Astrocyte (in vitro differentiated cells and primary cell): ENCODE data around the gene SVEP1. TPM values are rescaled to one million over a fixed set of nuclear protein-coding genes. Genes with fewer than 3 reads are reported as not detected.
"Not testable (repeated sequence)": the region's sequence is repeated elsewhere in the genome, so short reads cannot be mapped to it uniquely, and the experiment has no call there.

Experiments
- DNase-seq: peaks from one replicate; pipeline ENCODE4 v3.0.0-alpha.2; 2010; ENCODE audit warnings: low read depth
- FAIRE-seq: peaks from 2 replicates; lab custom pipeline; 2011; peaks lifted over from hg19 to GRCh38; lab: Jason Lieb, UNC
- H2AFZ ChIP-seq: 2 replicates; pipeline ENCODE4 v1.6.0; 2012; ENCODE audit warnings: low read depth, low read length, inconsistent platforms
- H3K27ac ChIP-seq: 2 replicates; pipeline ENCODE4 v1.5.1; 2011; ENCODE audit warnings: low read depth, low read length, inconsistent platforms
- H3K27me3 ChIP-seq: 2 replicates; pipeline ENCODE4 v1.6.0; 2011; ENCODE audit warnings: low read length, inconsistent platforms; ENCODE audit not compliant: insufficient read depth
- H3K36me3 ChIP-seq: 2 replicates; pipeline ENCODE4 v1.5.1; 2011; ENCODE audit warnings: low read length, inconsistent platforms; ENCODE audit not compliant: insufficient read depth
- H3K4me1 ChIP-seq: 2 replicates; pipeline ENCODE4 v1.5.1; 2011; ENCODE audit warnings: low read length, inconsistent platforms; ENCODE audit not compliant: insufficient read depth
- H3K4me2 ChIP-seq: 2 replicates; pipeline ENCODE4 v1.6.0; 2012; ENCODE audit warnings: low read length, inconsistent platforms
- H3K4me3 ChIP-seq: 2 replicates; pipeline ENCODE4 v1.5.1; 2011; ENCODE audit warnings: low read depth, mild to moderate bottlenecking, low read length, inconsistent platforms; ENCODE audit not compliant: insufficient read depth
- H3K79me2 ChIP-seq: 2 replicates; pipeline ENCODE4 v1.6.0; 2012; ENCODE audit warnings: mild to moderate bottlenecking, low read length, inconsistent platforms; ENCODE audit not compliant: insufficient read depth
- H3K9ac ChIP-seq: 2 replicates; pipeline ENCODE4 v1.6.0; 2012; ENCODE audit warnings: mild to moderate bottlenecking, low read length, inconsistent platforms
- H3K9me3 ChIP-seq: 2 replicates; pipeline ENCODE4 v1.5.1; 2012; ENCODE audit warnings: low read depth, mild to moderate bottlenecking, low read length, inconsistent platforms; ENCODE audit not compliant: insufficient read depth
- H4K20me1 ChIP-seq: 2 replicates; pipeline ENCODE4 v1.6.0; 2012; ENCODE audit warnings: low read length, inconsistent platforms; ENCODE audit not compliant: insufficient read depth
- H3K27ac Mint-ChIP-seq: one replicate; pipeline ENCODE4 v1.8.0; 2021; ENCODE audit warnings: mild to moderate bottlenecking, mixed read lengths; ENCODE audit not compliant: unreplicated experiment
- H3K27me3 Mint-ChIP-seq: one replicate; pipeline ENCODE4 v1.8.0; 2021; ENCODE audit warnings: low read depth, mixed read lengths; ENCODE audit not compliant: unreplicated experiment
- H3K36me3 Mint-ChIP-seq: one replicate; pipeline ENCODE4 v1.8.0; 2021; ENCODE audit warnings: low read depth, mixed read lengths; ENCODE audit not compliant: unreplicated experiment
- H3K4me1 Mint-ChIP-seq: one replicate; pipeline ENCODE4 v1.8.0; 2021; ENCODE audit warnings: low read depth, mixed read lengths; ENCODE audit not compliant: unreplicated experiment
- H3K4me3 Mint-ChIP-seq: one replicate; pipeline ENCODE4 v1.8.0; 2021; ENCODE audit warnings: mild to moderate bottlenecking, moderate library complexity, mixed read lengths; ENCODE audit not compliant: unreplicated experiment
- H3K9me3 Mint-ChIP-seq: one replicate; pipeline ENCODE4 v1.8.0; 2021; ENCODE audit warnings: mild to moderate bottlenecking, mixed read lengths; ENCODE audit not compliant: unreplicated experiment
- EZH2 ChIP-seq: IDR thresholded peaks from 2 replicates; pipeline ENCODE4 v1.6.1; 2012; ENCODE audit warnings: mild to moderate bottlenecking, low read length, inconsistent platforms; ENCODE audit not compliant: insufficient read depth
- total RNA-seq: library from RNA; stranded (reverse); gene quantifications from 2 replicates; pipeline ENCODE4 v1.2.1, GENCODE V29; 2021
- TF ChIP-seq, protein P1 (sequence below): IDR thresholded peaks from 2 replicates; pipeline ENCODE4 v1.5.1; 2011; ENCODE audit warnings: low read depth, mild to moderate bottlenecking, inconsistent platforms, low read length, moderate library complexity; ENCODE audit not compliant: insufficient read depth

Gene SVEP1
- total RNA-seq, 1 donor from 2014 or later, result 1.1 TPM

- no peaks in the 10 kb centered on the region for H4K20me1 ChIP-seq
- no peak overlapping the region for H3K4me3 ChIP-seq
- no peaks in the 10 kb centered on the region for H3K27me3 ChIP-seq
- H2AFZ ChIP-seq, result no peak overlapping the region
- H3K36me3 Mint-ChIP-seq, result no peaks in the 10 kb centered on the region
- FAIRE-seq, result no peak
- no peaks in the 10 kb centered on the region for H3K9me3 ChIP-seq
- no peak overlapping the region for H3K27ac ChIP-seq
- no peaks in the 10 kb centered on the region for H3K79me2 ChIP-seq
- no peaks in the 10 kb centered on the region for H3K36me3 ChIP-seq
- H3K9me3 Mint-ChIP-seq, result no peaks in the 10 kb centered on the region
- no peak overlapping the region for H3K4me2 ChIP-seq
- H3K27ac Mint-ChIP-seq, result no peak overlapping the region
- no peaks in the 10 kb centered on the region for H3K27me3 Mint-ChIP-seq
- no peaks in the 10 kb centered on the region for H3K4me1 ChIP-seq
- peak; percentile 6 for DNase-seq
- H3K9ac ChIP-seq, result no peak overlapping the region
- H3K4me3 Mint-ChIP-seq, result no peak overlapping the region
- no peak for TF ChIP-seq EZH2
- TF ChIP-seq, protein P1, sequence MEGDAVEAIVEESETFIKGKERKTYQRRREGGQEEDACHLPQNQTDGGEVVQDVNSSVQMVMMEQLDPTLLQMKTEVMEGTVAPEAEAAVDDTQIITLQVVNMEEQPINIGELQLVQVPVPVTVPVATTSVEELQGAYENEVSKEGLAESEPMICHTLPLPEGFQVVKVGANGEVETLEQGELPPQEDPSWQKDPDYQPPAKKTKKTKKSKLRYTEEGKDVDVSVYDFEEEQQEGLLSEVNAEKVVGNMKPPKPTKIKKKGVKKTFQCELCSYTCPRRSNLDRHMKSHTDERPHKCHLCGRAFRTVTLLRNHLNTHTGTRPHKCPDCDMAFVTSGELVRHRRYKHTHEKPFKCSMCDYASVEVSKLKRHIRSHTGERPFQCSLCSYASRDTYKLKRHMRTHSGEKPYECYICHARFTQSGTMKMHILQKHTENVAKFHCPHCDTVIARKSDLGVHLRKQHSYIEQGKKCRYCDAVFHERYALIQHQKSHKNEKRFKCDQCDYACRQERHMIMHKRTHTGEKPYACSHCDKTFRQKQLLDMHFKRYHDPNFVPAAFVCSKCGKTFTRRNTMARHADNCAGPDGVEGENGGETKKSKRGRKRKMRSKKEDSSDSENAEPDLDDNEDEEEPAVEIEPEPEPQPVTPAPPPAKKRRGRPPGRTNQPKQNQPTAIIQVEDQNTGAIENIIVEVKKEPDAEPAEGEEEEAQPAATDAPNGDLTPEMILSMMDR, result no peak
- no peaks in the 10 kb centered on the region for H3K4me1 Mint-ChIP-seq
These were observed 208.0 kb downstream of the SVEP1 start for GRCh38 chr9:110371411-110372007.

- H2AFZ ChIP-seq, result no peak overlapping the region
- TF ChIP-seq, protein P1, result no peak
- TF ChIP-seq EZH2, result no peak
- H3K79me2 ChIP-seq, result no peaks in the 10 kb centered on the region
- FAIRE-seq, result peak; percentile 85
- no peaks in the 10 kb centered on the region for H4K20me1 ChIP-seq
- no peaks in the 10 kb centered on the region for H3K9me3 ChIP-seq
- peak overlapping the region; percentile 12 for H3K4me2 ChIP-seq
- H3K9ac ChIP-seq, result no peak overlapping the region
- DNase-seq, result peak; percentile 59
- H3K4me3 Mint-ChIP-seq, result no peak overlapping the region
- no peaks in the 10 kb centered on the region for H3K27me3 ChIP-seq
- no peak overlapping the region for H3K27ac Mint-ChIP-seq
- H3K36me3 Mint-ChIP-seq, result no peaks in the 10 kb centered on the region
- H3K4me1 ChIP-seq, result no peaks in the 10 kb centered on the region
- no peaks in the 10 kb centered on the region for H3K36me3 ChIP-seq
- H3K27ac ChIP-seq, result no peak overlapping the region
- no peaks in the 10 kb centered on the region for H3K4me1 Mint-ChIP-seq
- H3K9me3 Mint-ChIP-seq, result no peaks in the 10 kb centered on the region
- H3K27me3 Mint-ChIP-seq, result no peaks in the 10 kb centered on the region
- H3K4me3 ChIP-seq, result no peak overlapping the region
These were observed 209.2 kb downstream of the SVEP1 start for GRCh38 chr9:110370315-110370714.

DNA sequence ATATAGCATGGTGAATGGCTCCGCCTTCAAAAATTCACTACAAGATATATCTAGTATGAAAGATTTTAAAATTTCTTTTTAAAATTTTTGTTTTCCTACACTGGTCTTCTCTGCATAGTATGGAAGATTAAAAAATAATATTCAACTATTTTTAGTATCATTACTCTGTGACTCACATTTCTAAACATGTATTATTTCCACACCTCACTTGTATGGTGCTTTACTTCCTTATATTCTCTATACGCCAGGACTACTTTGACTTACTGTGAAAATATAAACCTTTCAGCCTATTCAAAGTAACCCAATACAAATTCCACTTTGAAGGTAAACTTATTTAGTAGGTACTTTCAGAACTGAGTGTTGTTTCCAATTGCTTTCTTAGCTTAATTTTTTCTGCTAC is 215.1 kb downstream of the SVEP1 start:
- Mint-ChIP-seq H3K9me3 (no peaks in the 10 kb centered on the region), H3K4me3 (no peak overlapping the region), H3K4me1 (no peaks in the 10 kb centered on the region), H3K27me3 (no peaks in the 10 kb centered on the region), H3K36me3 (no peaks in the 10 kb centered on the region), H3K27ac (no peak overlapping the region)
- TF ChIP-seq, protein P1, result no peak
- no peak for TF ChIP-seq EZH2
- DNase-seq (no peak), FAIRE-seq (no peak)
- Histone ChIP-seq H3K27ac (no peak overlapping the region), H3K36me3 (no peaks in the 10 kb centered on the region), H2AFZ (no peak overlapping the region), H3K4me3 (no peak overlapping the region), H3K79me2 (no peaks in the 10 kb centered on the region), H3K9ac (no peak overlapping the region), H3K4me1 (no peaks in the 10 kb centered on the region), H3K4me2 (no peak overlapping the region), H3K9me3 (no peaks in the 10 kb centered on the region), H3K27me3 (no peaks in the 10 kb centered on the region), H4K20me1 (no peaks in the 10 kb centered on the region)

DNA sequence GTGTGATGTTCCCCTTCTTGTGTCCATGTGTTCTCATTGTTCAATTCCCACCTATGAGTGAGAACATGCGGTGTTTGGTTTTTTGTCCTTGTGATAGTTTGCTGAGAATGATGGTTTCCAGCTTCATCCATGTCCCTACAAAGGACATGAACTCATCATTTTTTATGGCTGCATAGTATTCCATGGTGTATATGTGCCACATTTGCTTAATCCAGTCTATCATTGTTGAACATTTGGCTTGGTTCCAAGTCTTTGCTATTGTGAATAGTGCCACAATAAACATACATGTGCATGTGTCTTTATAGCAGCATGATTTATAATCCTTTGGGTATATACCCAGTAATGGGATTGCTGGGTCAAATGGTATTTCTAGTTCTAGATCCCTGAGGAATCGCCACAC is 220.5 kb downstream of the SVEP1 start:
- H3K9me3 Mint-ChIP-seq, H3K27ac ChIP-seq, FAIRE-seq, DNase-seq, H3K4me2 ChIP-seq, H2AFZ ChIP-seq, H3K4me1 ChIP-seq, H3K9ac ChIP-seq, H3K27me3 ChIP-seq, H3K27me3 Mint-ChIP-seq, H3K79me2 ChIP-seq, H3K4me3 Mint-ChIP-seq, H3K36me3 ChIP-seq, H3K9me3 ChIP-seq, H3K4me3 ChIP-seq, H3K36me3 Mint-ChIP-seq, H4K20me1 ChIP-seq, H3K27ac Mint-ChIP-seq, H3K4me1 Mint-ChIP-seq: not testable (repeated sequence)
